HepG2 (cell line): ENCODE measurements around the gene TBX15. TPM values are rescaled to one million over a fixed set of nuclear protein-coding genes. Genes with fewer than 3 reads are reported as not detected.

Experiments used
- ATAC-seq: fragments of 200-7000 bp; cut with Tn5 transposase; 3 replicates; pipeline ENCODE4 v1.9.1; 2020; ENCODE audit warnings: mild to moderate bottlenecking, moderate library complexity
- BruUV-seq: library from RNA; stranded (reverse); fragments of 400-500 nt; replicated peaks from 2 replicates; lab custom pipeline; 2021; lab: Mats Ljungman, UMichigan
- CTCF ChIA-PET: fragments of 300-600 bp; formaldehyde crosslinking; extraction: SDS; loops from one replicate; lab custom pipeline; 2021; ENCODE audit warnings: low total read pairs, inconsistent platforms, low intra/inter-chr PET ratio; lab: Yijun Ruan, JAX
- POLR2A ChIA-PET: fragments of 350-600 bp; sonication (Branson Sonifier 250); formaldehyde crosslinking; loops from one replicate; lab custom pipeline; 2020; ENCODE audit warnings: antibody characterized with exemption, inconsistent platforms; lab: Yijun Ruan, JAX
- DNase-seq: peaks from one replicate; pipeline ENCODE4 v3.0.0-alpha.2; 2015; ENCODE audit warnings: low spot score
- FAIRE-seq: peaks from 3 replicates; lab custom pipeline; 2011; peaks lifted over from hg19 to GRCh38; lab: Jason Lieb, UNC
- H2AFZ ChIP-seq: one replicate; pipeline ENCODE4 v1.6.1; 2011; ENCODE audit warnings: low read length, inconsistent platforms
- H3K27ac ChIP-seq: fragments of 300-600 bp; 3 replicates; pipeline ENCODE4 v1.8.0; 2011; ENCODE audit warnings: mixed run types, mild to moderate bottlenecking, mixed read lengths, low read length, inconsistent platforms; ENCODE audit not compliant: insufficient read depth; ENCODE audit errors: extremely low read length
- H3K27me3 ChIP-seq, 2 experiments: fragments of 200-600 bp in 1 of 2; 2 replicates in 1 of 2; 3 replicates in 1 of 2; pipeline versions ENCODE4 v1.6.0 to v1.8.0; 2011; ENCODE audit warnings: low read length in 2 of 2, mild to moderate bottlenecking in 2 of 2, moderate library complexity in 2 of 2, inconsistent platforms in 1 of 2; ENCODE audit not compliant: insufficient read depth in 2 of 2, control insufficient read depth in 1 of 2
- H3K36me3 ChIP-seq, 2 experiments: fragments of 200-600 bp in 1 of 2; replicated peaks in 1 of 2; 2 replicates in 1 of 2; 3 replicates in 1 of 2; pipeline versions ENCODE4 v1.5.1 to v1.8.0; 2011; ENCODE audit warnings: low read length in 2 of 2, inconsistent platforms in 1 of 2; ENCODE audit not compliant: insufficient read depth in 2 of 2, control insufficient read depth in 1 of 2
- H3K4me1 ChIP-seq: 2 replicates; pipeline ENCODE4 v1.5.1; 2012; ENCODE audit warnings: low read length, inconsistent platforms; ENCODE audit not compliant: insufficient read depth
- H3K4me2 ChIP-seq: 2 replicates; pipeline ENCODE4 v1.6.0; 2011; ENCODE audit warnings: low read depth, low read length, inconsistent platforms
- H3K4me3 ChIP-seq, 3 experiments: fragments of 200-600 bp in 1 of 3; sonication (generic), shearing (Covaris generic) in 1 of 3; replicated peaks in 1 of 3; 2 replicates each; pipeline ENCODE4 v1.5.1; 2011 to 2016; ENCODE audit warnings: low read length in 3 of 3, inconsistent platforms in 2 of 3, low read depth in 2 of 3, mild to moderate bottlenecking in 2 of 3, control low read depth in 1 of 3, mixed read lengths in 1 of 3; ENCODE audit not compliant: insufficient read depth in 1 of 3
- H3K79me2 ChIP-seq: one replicate; pipeline ENCODE4 v1.6.1; 2011; ENCODE audit warnings: low read length, inconsistent platforms; ENCODE audit not compliant: insufficient read depth
- H3K9ac ChIP-seq: 2 replicates; pipeline ENCODE4 v1.6.0; 2011; ENCODE audit warnings: mild to moderate bottlenecking, low read depth, low read length, inconsistent platforms; ENCODE audit not compliant: insufficient read depth
- H3K9me3 ChIP-seq: 2 replicates; pipeline ENCODE4 v1.5.1; 2012; ENCODE audit warnings: mild to moderate bottlenecking, low read length
- H4K20me1 ChIP-seq: 2 replicates; pipeline ENCODE4 v1.6.0; 2011; ENCODE audit warnings: inconsistent platforms, mild to moderate bottlenecking, low read length, moderate library complexity; ENCODE audit not compliant: insufficient read depth
- ATF1 ChIP-seq: IDR thresholded peaks from 2 replicates; pipeline ENCODE4 v1.6.1; 2016; ENCODE audit warnings: mild to moderate bottlenecking, control low read depth
- ATF4 ChIP-seq, 2 experiments: fragments of 450-650 bp in 1 of 2; sonication (generic) in 1 of 2; formaldehyde crosslinking; IDR thresholded peaks; 2 replicates each; pipeline versions ENCODE4 v1.5.0 to v1.8.0; 2020 to 2022; ENCODE audit warnings: mild to moderate bottlenecking in 1 of 2, missing genetic modification reagents in 1 of 2
- ZMYM3 ChIP-seq: sonication (generic); formaldehyde crosslinking; IDR thresholded peaks from 2 replicates; pipeline ENCODE4 v1.5.1; 2020; ENCODE audit warnings: mild to moderate bottlenecking, missing genetic modification reagents
- ZNF710 ChIP-seq: sonication (generic); formaldehyde crosslinking; IDR thresholded peaks from 2 replicates; pipeline ENCODE4 v1.5.0; 2020; ENCODE audit warnings: mild to moderate bottlenecking, missing genetic modification reagents, borderline replicate concordance
- WGBS: methylation state at CpG from one replicate; pipeline ENCODE4 v1.1.6; 2017; ENCODE audit warnings: low lambda C conversion rate; 5-methylcytosine and 5-hydroxymethylcytosine counted together
- in situ Hi-C: cut with HindIII; loops from 2 replicates; pipeline ENCODE4 v1.10.0; 2017; ENCODE audit warnings: low pct_unique_long_range_greater_than_20kb; ENCODE audit not compliant: extremely low pct_ligation_motif_present
- intact Hi-C: fragments of 100-400 bp; cut with micrococcal nuclease; formaldehyde crosslinking; loops from one replicate; pipeline ENCODE4 v1.10.0; 2022; ENCODE audit not compliant: unreplicated experiment
- polyA plus RNA-seq, 8 experiments: library from polyadenylated mRNA; depleted of rRNA in 3 of 8; stranded (reverse) in 7 of 8; unstranded in 1 of 8; fragments of >200 nt; fragmentation: Illumina TruSeq in 4 of 8; extraction: Trizol in 4 of 8; gene quantifications; 2 replicates each; pipeline versions ENCODE4 v1.2.1 to v1.2.3, GENCODE V29; 2011 to 2016; ENCODE audit warnings: low read depth in 4 of 8, missing spikeins in 1 of 8, mixed read lengths in 1 of 8; ENCODE audit not compliant: insufficient read depth in 1 of 8
- total RNA-seq, 5 experiments: library from RNA; depleted of rRNA; stranded (reverse); fragments of >200 nt; fragmentation: Illumina TruSeq; extraction: Trizol; gene quantifications; 2 replicates each; pipeline ENCODE4 v1.2.3, GENCODE V29; 2016; ENCODE audit warnings: low read depth in 1 of 5

The TBX15 gene
- total and polyA plus RNA-seq, 2 of the 13 experiments (the other 11 are each of a cell fraction or from before 2014, with no cell fraction given), result 0.42 to 1.9 TPM

GRCh38 chr1:118947790-118948189 is 40.4 kb downstream of the TBX15 start:
- peaks cover 28% of the 10 kb centered on the region for H3K4me1 ChIP-seq
- peak overlapping the region; percentile 45 for H3K4me2 ChIP-seq
- H3K79me2 ChIP-seq, result no peaks in the 10 kb centered on the region
- no peak overlapping the region for H3K27ac ChIP-seq
- no peak overlapping the region for H3K4me3 ChIP-seq
- TF ChIP-seq ATF1 (CRISPR knock-in tag) (no peak), ATF4 (CRISPR knock-in tag; IDR thresholded peaks at IDR 0.05) (no peak), ZNF710 (CRISPR knock-in tag) (no peak), ZMYM3 (CRISPR knock-in tag) (no peak)
- POLR2A ChIA-PET, result no interaction called here
- H2AFZ ChIP-seq, result no peak overlapping the region
- intact Hi-C loops (no loop called here), in situ Hi-C loops (no loop called here)
- BruUV-seq, result no TSS peak
- CTCF ChIA-PET, result no interaction called here
- no peak for DNase-seq
- WGBS, result 48% methylated on average over 2 of the region's 2 CpGs
- FAIRE-seq, result no peak
- peak; percentile 50; the same call in 2 of the 3 replicates for ATAC-seq
- H3K36me3 ChIP-seq, result no peaks in the 10 kb centered on the region
- H4K20me1 ChIP-seq, result no peaks in the 10 kb centered on the region
- H3K9me3 ChIP-seq, result no peaks in the 10 kb centered on the region
- H3K27me3 ChIP-seq, result no peaks in the 10 kb centered on the region
- no peak overlapping the region for H3K9ac ChIP-seq
